Measurements from ENCODE around the gene PGLYRP4. TPM values are rescaled to one million over a fixed set of nuclear protein-coding genes. Genes with fewer than 3 reads are reported as not detected.

Gene PGLYRP4
- polyA plus RNA-seq, 2 donors, result 3.1 to 3.3 TPM

DNA sequence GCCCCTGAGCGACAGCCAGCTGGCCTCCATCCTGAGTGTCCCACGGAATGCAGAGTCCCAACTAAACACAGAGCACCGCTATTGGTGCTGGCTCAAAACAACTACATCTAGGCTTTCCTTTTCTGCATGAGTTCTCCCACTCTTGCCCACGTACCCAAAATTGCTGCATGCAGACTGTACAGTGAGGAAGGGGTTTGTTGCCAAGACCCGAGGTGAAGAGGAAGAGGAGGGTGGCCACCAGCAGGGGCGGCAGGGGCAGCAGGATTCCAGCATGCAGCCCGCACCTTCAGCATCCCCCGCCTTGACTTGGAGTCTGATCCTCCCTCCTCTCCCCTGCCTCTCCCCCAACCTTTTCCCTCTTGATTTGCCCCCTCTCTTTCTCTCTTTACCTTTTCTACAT is 17.1 kb upstream of the PGLYRP4 start:
- Histone ChIP-seq H3K4me1 (ENCODE audit: control insufficient read depth in 2 of 2, insufficient read depth in 2 of 2, low read length in 1 of 2) (peaks cover 2 to 26% of the 10 kb centered on the region in 2 donors), H3K27me3 (ENCODE audit: control insufficient read depth in 1 of 2, insufficient read depth in 2 of 2, low read length in 2 of 2) (no peaks in the 10 kb centered on the region), H3K27ac (ENCODE audit: low read depth in 2 of 2, low read length in 1 of 2) (peak overlapping the region; percentile 77 to 96), H3K36me3 (ENCODE audit: control insufficient read depth in 2 of 2, insufficient read depth in 2 of 2, low read length in 1 of 2) (peaks cover 0 to under 1% of the 10 kb centered on the region in 2 donors), H3K4me3 (ENCODE audit: low read depth in 1 of 2, low read length in 2 of 2) (no peak overlapping the region), H3K9me3 (ENCODE audit: control insufficient read depth in 2 of 2, insufficient read depth in 1 of 2, low read depth in 1 of 2, low read length in 1 of 2) (no peaks in the 10 kb centered on the region)
- 57 to 67% methylated on average over 8 of the region's 8 CpGs for WGBS, 2 donors

DNA sequence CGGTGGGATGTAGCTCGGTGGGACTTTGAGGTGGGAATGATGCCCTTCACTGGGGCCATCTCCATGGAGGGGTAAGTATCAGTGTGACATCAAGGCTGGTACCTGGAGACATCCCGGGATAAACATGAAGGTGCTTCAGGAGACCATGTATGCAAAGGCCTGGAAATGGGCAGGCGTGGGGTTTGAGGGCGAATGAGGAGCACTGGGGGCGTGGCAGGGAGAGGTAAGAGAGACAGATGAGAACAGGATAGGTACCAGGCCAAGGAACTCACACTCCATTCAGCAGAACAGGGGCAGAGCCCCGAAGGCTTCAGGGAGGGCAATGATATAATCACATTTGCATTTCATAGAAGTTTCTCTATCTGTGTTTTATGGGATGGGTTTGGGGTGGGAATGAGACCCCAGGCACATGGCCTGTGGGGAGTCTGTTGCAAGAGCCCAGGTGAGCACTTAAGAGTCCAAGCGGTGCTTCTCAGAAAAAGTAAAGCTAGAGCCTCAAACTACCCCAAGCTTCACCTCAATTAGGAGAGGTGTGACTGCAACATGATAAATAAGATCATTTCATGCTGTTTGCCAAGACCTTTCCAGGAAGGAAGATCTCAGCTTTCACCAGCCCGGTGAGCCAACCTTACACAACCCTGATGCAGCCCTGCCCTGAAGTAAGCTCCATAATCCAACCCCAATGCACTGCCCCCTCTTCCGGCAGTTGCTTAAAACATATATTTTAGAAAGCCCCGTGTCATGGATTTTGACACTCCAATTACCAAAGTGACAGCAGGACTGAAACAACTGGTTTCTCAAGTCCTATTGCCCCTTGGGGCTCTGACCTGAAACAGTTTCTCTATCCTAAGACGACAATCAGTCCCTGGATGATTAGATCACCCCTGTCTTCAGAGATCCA is 16.4 kb upstream of the PGLYRP4 start:
- Histone ChIP-seq H3K27ac (ENCODE audit: low read depth in 2 of 2, low read length in 1 of 2) (peak overlapping the region; percentile 77 to 96), H3K27me3 (ENCODE audit: control insufficient read depth in 1 of 2, insufficient read depth in 2 of 2, low read length in 2 of 2) (no peaks in the 10 kb centered on the region)
- 57 to 60% methylated on average over 12 of the region's 12 CpGs for WGBS, 2 donors

DNA sequence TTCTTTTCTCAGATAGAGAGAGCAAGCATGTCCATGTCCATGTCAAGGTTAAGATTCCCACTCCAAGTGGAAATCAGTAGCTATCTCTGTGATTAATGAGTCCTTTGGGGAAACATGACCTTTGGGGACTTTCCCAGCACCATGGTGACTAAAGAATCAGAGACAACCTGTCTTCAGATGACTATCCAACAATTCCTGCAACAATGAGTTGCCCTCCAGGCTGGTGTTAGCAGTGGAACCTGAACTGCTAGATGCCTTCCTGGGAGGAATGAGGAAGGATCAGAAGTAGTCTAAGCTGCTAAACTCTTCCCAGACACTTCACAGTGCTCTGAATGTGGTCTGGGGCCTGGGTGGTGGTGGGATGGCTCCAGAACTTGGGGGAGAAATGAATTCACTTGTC is 15.5 kb upstream of the PGLYRP4 start:
- peaks cover 0 to 3% of the 10 kb centered on the region in 2 donors for H3K36me3 ChIP-seq (ENCODE audit: control insufficient read depth in 2 of 2, insufficient read depth in 2 of 2, low read length in 1 of 2)
- no peaks in the 10 kb centered on the region for H3K9me3 ChIP-seq (ENCODE audit: control insufficient read depth in 2 of 2, insufficient read depth in 1 of 2, low read depth in 1 of 2, low read length in 1 of 2)
- H3K27ac ChIP-seq (ENCODE audit: low read depth in 2 of 2, low read length in 1 of 2), result peak overlapping the region; percentile 76 to 96
- no peak overlapping the region for H3K4me3 ChIP-seq (ENCODE audit: low read depth in 1 of 2, low read length in 2 of 2)
- H3K4me1 ChIP-seq (ENCODE audit: control insufficient read depth in 2 of 2, insufficient read depth in 2 of 2, low read length in 1 of 2), result peaks cover 2 to 26% of the 10 kb centered on the region in 2 donors
- H3K27me3 ChIP-seq (ENCODE audit: control insufficient read depth in 1 of 2, insufficient read depth in 2 of 2, low read length in 2 of 2), result no peaks in the 10 kb centered on the region

More for the DNA sequence above, 16.4 kb upstream of the PGLYRP4 start:
- H3K36me3 ChIP-seq (ENCODE audit: control insufficient read depth in 2 of 2, insufficient read depth in 2 of 2, low read length in 1 of 2), result peaks cover 0 to 3% of the 10 kb centered on the region in 2 donors
- no peaks in the 10 kb centered on the region for H3K9me3 ChIP-seq (ENCODE audit: control insufficient read depth in 2 of 2, insufficient read depth in 1 of 2, low read depth in 1 of 2, low read length in 1 of 2)
- no peak overlapping the region for H3K4me3 ChIP-seq (ENCODE audit: low read depth in 1 of 2, low read length in 2 of 2)
- H3K4me1 ChIP-seq (ENCODE audit: control insufficient read depth in 2 of 2, insufficient read depth in 2 of 2, low read length in 1 of 2), result peaks cover 2 to 26% of the 10 kb centered on the region in 2 donors

DNA sequence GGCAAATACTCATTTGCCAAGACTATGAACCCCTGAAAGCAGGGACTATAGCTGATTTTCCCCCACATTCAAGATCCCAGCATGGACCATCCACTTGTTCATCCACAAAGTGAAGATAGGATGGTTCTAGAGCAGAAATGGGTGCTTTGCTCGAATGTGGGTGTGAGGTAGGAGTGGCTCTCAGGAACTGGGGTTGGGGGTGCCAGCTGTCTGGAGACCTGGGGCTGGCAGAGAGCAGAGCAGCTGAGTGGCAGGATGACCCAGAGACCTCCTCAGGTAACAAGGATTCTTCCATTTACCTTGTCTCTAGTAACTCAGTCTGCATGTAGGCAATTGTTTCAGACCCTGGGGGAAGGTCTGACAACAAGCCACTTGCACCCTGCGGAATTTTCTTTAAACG is 15.0 kb upstream of the PGLYRP4 start:
- 60 to 61% methylated on average over 3 of the region's 3 CpGs for WGBS, 2 donors
- no peaks in the 10 kb centered on the region for H3K9me3 ChIP-seq (ENCODE audit: control insufficient read depth in 2 of 2, insufficient read depth in 1 of 2, low read depth in 1 of 2, low read length in 1 of 2)
- peaks cover 0 to 3% of the 10 kb centered on the region in 2 donors for H3K36me3 ChIP-seq (ENCODE audit: control insufficient read depth in 2 of 2, insufficient read depth in 2 of 2, low read length in 1 of 2)
- H3K4me3 ChIP-seq (ENCODE audit: low read depth in 1 of 2, low read length in 2 of 2), result no peak overlapping the region
- no peaks in the 10 kb centered on the region for H3K27me3 ChIP-seq (ENCODE audit: control insufficient read depth in 1 of 2, insufficient read depth in 2 of 2, low read length in 2 of 2)
- H3K27ac ChIP-seq (ENCODE audit: low read depth in 2 of 2, low read length in 1 of 2), result peak overlapping the region; percentile 76 to 81
- peaks cover 2 to 26% of the 10 kb centered on the region in 2 donors for H3K4me1 ChIP-seq (ENCODE audit: control insufficient read depth in 2 of 2, insufficient read depth in 2 of 2, low read length in 1 of 2)

DNA sequence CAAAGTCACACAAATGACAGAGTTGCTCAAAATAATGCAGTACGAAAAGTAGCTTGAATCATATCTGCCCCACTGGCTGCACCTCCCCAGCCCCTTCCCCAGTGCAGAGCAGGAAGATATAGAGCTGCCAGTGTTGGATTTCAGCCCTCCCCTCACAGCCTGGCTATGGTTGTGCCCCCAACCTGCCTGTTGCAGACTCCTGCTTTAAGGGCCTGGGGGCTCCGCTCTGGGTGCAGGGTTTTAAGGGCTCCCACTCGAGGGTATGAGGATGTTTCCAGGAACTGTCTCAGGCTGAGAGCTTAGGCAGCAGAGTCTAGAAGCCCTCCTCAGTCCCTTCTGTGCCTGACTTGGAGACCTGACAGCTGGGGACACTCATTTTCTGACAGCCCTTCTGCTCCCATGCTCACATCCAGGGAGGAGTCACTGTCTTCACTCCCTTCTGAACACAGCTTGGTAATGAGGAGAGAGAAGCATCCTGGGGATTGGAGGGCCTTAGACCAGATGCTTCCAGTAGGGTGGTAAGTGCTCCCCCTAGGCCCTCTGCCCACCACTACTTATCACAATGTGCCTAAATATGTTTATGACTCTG is 13.6 kb upstream of the PGLYRP4 start:
- WGBS, 2 donors, result 73 to 77% methylated on average over 3 of the region's 3 CpGs
- Histone ChIP-seq H3K27me3 (ENCODE audit: control insufficient read depth in 1 of 2, insufficient read depth in 2 of 2, low read length in 2 of 2) (no peaks in the 10 kb centered on the region), H3K27ac (ENCODE audit: low read depth in 2 of 2, low read length in 1 of 2) (peak overlapping the region; percentile 76 to 78), H3K9me3 (ENCODE audit: control insufficient read depth in 2 of 2, insufficient read depth in 1 of 2, low read depth in 1 of 2, low read length in 1 of 2) (no peaks in the 10 kb centered on the region), H3K36me3 (ENCODE audit: control insufficient read depth in 2 of 2, insufficient read depth in 2 of 2, low read length in 1 of 2) (peaks cover 0 to 3% of the 10 kb centered on the region in 2 donors), H3K4me3 (ENCODE audit: low read depth in 1 of 2, low read length in 2 of 2) (no peak overlapping the region), H3K4me1 (ENCODE audit: control insufficient read depth in 2 of 2, insufficient read depth in 2 of 2, low read length in 1 of 2) (peaks cover 2 to 19% of the 10 kb centered on the region in 2 donors)

DNA sequence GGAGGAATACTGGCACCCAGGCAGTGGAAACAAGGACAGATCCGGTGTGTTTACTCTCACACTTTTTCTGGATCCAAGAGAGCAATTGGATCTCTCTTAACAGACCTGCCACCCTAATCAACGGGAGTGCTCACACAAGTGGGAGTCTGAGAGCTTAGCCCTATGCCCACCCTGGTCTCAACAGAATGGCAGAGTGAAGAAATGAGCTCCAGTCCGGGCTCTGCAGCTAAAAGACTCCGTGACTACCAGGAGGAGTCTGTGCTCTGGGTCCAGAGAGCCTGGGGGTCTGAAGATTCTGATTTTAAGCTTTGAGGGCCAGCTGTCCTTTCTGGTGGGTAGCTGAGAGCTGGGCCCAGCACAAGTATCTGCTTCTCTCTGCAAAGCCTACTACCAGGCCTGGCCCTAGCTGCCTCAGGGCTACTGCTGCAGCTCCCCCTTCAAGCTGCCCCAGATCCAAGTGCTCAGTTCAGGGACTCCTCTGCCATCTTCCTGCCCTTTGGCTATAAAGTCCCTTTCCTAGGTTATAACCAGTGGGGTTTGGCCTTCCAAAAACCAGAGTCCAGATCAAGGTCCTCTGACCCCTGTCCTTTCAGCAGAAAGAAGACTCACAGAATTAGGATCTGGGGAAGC is 13.0 kb upstream of the PGLYRP4 start:
- WGBS, 2 donors, result 70 to 71% methylated on average over 4 of the region's 4 CpGs
- Histone ChIP-seq H3K27me3 (ENCODE audit: control insufficient read depth in 1 of 2, insufficient read depth in 2 of 2, low read length in 2 of 2) (no peaks in the 10 kb centered on the region), H3K4me1 (ENCODE audit: control insufficient read depth in 2 of 2, insufficient read depth in 2 of 2, low read length in 1 of 2) (peaks cover 4 to 24% of the 10 kb centered on the region in 2 donors), H3K4me3 (ENCODE audit: low read depth in 1 of 2, low read length in 2 of 2) (no peak overlapping the region), H3K36me3 (ENCODE audit: control insufficient read depth in 2 of 2, insufficient read depth in 2 of 2, low read length in 1 of 2) (peaks cover 0 to 3% of the 10 kb centered on the region in 2 donors), H3K9me3 (ENCODE audit: control insufficient read depth in 2 of 2, insufficient read depth in 1 of 2, low read depth in 1 of 2, low read length in 1 of 2) (no peaks in the 10 kb centered on the region), H3K27ac (ENCODE audit: low read depth in 2 of 2, low read length in 1 of 2) (peak overlapping the region; percentile 78)

DNA sequence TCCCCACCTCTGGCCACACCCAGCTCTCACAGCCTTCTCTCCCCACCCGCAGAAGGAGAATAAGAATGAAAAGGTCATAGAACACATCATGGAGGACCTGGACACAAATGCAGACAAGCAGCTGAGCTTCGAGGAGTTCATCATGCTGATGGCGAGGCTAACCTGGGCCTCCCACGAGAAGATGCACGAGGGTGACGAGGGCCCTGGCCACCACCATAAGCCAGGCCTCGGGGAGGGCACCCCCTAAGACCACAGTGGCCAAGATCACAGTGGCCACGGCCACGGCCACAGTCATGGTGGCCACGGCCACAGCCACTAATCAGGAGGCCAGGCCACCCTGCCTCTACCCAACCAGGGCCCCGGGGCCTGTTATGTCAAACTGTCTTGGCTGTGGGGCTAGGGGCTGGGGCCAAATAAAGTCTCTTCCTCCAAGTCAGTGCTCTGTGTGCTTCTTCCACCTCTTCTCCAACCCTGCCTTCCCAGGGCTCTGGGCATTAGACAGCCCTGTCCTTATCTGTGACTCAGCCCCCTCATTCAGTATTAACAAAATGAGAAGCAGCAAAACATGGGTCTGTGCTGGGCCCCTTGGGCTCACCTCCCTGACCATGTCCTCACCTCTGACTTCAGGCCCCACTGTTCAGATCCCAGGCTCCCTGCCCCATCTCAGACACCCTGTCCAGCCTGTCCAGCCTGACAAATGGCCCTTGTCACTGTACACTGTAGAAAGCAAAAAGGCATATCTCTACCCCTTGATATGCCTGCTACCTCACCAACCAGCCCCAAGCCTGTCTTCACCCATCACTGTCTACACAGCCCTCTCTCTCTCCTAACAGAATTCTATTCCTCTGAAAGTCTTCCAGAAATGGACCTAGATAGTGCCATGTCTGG is 12.2 kb upstream of the PGLYRP4 start:
- peaks cover 0 to 3% of the 10 kb centered on the region in 2 donors for H3K36me3 ChIP-seq (ENCODE audit: control insufficient read depth in 2 of 2, insufficient read depth in 2 of 2, low read length in 1 of 2)
- peak overlapping the region in 1 of 2 donors; percentile 30 for H3K4me3 ChIP-seq (ENCODE audit: low read depth in 1 of 2, low read length in 2 of 2)
- 80 to 85% methylated on average over 11 of the region's 11 CpGs for WGBS, 2 donors
- peaks cover 3 to 23% of the 10 kb centered on the region in 2 donors for H3K4me1 ChIP-seq (ENCODE audit: control insufficient read depth in 2 of 2, insufficient read depth in 2 of 2, low read length in 1 of 2)
- no peaks in the 10 kb centered on the region for H3K27me3 ChIP-seq (ENCODE audit: control insufficient read depth in 1 of 2, insufficient read depth in 2 of 2, low read length in 2 of 2)
- H3K9me3 ChIP-seq (ENCODE audit: control insufficient read depth in 2 of 2, insufficient read depth in 1 of 2, low read depth in 1 of 2, low read length in 1 of 2), result no peaks in the 10 kb centered on the region
- H3K27ac ChIP-seq (ENCODE audit: low read depth in 2 of 2, low read length in 1 of 2), result peak overlapping the region; percentile 78

DNA sequence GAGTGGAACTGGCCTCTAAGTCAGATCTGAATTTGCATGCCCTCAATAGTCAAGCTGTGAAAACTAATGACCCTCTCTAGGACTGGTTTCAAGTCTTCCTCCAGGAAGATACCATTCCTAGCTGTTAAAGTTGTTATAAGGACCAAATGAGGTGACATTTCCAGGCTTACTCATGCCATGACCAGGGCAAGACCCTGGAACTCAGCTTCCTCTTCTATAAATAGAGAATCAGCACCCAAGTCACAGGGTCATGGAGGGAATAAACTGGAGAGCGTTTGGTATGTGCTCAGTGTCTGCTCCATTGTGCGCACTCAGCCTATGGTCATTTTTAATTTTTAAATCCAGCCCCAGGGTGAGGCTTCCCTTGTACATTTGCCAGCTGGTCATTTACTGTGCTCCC is 11.5 kb upstream of the PGLYRP4 start:
- 72 to 78% methylated on average over 2 of the region's 2 CpGs for WGBS, 2 donors
- H3K9me3 ChIP-seq (ENCODE audit: control insufficient read depth in 2 of 2, insufficient read depth in 1 of 2, low read depth in 1 of 2, low read length in 1 of 2), result no peaks in the 10 kb centered on the region
- H3K36me3 ChIP-seq (ENCODE audit: control insufficient read depth in 2 of 2, insufficient read depth in 2 of 2, low read length in 1 of 2), result peaks cover 0 to 3% of the 10 kb centered on the region in 2 donors
- peak overlapping the region; percentile 78 for H3K27ac ChIP-seq (ENCODE audit: low read depth in 2 of 2, low read length in 1 of 2)
- H3K27me3 ChIP-seq (ENCODE audit: control insufficient read depth in 1 of 2, insufficient read depth in 2 of 2, low read length in 2 of 2), result no peaks in the 10 kb centered on the region
- H3K4me3 ChIP-seq (ENCODE audit: low read depth in 1 of 2, low read length in 2 of 2), result peak overlapping the region in 1 of 2 donors; percentile 30
- H3K4me1 ChIP-seq (ENCODE audit: control insufficient read depth in 2 of 2, insufficient read depth in 2 of 2, low read length in 1 of 2), result peaks cover 2 to 20% of the 10 kb centered on the region in 2 donors

DNA sequence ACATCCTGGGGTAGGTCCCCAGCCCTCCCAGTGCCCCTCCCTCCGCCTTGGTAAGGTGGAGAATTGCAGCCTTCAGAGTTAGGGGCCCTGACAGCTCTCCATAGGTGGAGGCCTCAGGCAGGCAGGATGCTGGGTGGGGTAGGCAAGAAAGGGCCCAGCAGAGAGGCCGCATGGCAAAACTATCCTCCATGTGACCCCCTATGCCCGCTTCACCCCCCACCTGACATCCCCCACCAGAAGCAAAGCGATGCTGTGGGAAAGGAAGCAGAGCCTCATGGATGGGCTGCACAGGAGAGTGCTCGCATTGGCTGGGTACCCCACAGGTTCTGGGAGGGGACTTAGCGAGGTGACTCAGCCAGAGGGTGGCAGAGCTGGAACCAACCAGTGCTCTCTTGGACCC is 10.6 kb upstream of the PGLYRP4 start:
- Histone ChIP-seq H3K27ac (ENCODE audit: low read depth in 2 of 2, low read length in 1 of 2) (peak overlapping the region; percentile 93 to 99), H3K27me3 (ENCODE audit: control insufficient read depth in 1 of 2, insufficient read depth in 2 of 2, low read length in 2 of 2) (no peaks in the 10 kb centered on the region), H3K4me3 (ENCODE audit: low read depth in 1 of 2, low read length in 2 of 2) (peak overlapping the region; percentile 25 to 59), H3K36me3 (ENCODE audit: control insufficient read depth in 2 of 2, insufficient read depth in 2 of 2, low read length in 1 of 2) (peaks cover 0 to 3% of the 10 kb centered on the region in 2 donors), H3K9me3 (ENCODE audit: control insufficient read depth in 2 of 2, insufficient read depth in 1 of 2, low read depth in 1 of 2, low read length in 1 of 2) (no peaks in the 10 kb centered on the region), H3K4me1 (ENCODE audit: control insufficient read depth in 2 of 2, insufficient read depth in 2 of 2, low read length in 1 of 2) (peaks cover 2 to 15% of the 10 kb centered on the region in 2 donors)
- 89% methylated on average over 6 of the region's 6 CpGs for WGBS, 2 donors

Data from esophagus (tissue), 2 donors.